Measurements from ENCODE around the gene IL34.

The IL34 gene

GRCh38 chr16:70703835-70704381, 57.5 kb downstream of the IL34 start:
- DNase-seq = no peak

DNA sequence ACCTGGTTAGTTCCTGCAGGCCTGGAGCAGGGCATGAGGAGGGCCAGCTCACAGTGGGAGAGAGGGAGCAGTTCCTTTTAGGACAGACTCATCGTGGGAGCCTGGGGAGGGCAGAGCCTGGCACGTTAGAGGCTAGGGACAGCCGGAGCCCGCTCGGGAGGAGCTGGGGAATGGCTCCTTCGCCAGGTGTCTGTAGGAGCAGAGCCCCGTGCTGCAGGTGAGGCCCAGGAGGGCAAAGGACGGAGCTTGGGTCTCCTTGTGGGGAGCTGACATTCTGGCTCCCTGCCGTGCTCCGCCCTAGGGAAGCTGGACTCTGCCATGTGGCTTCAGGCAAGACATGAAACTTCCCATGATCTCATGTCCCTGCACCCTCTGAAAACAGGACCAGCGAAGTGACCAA, 58.2 kb downstream of the IL34 start:
- DNase-seq = no peak

DNA sequence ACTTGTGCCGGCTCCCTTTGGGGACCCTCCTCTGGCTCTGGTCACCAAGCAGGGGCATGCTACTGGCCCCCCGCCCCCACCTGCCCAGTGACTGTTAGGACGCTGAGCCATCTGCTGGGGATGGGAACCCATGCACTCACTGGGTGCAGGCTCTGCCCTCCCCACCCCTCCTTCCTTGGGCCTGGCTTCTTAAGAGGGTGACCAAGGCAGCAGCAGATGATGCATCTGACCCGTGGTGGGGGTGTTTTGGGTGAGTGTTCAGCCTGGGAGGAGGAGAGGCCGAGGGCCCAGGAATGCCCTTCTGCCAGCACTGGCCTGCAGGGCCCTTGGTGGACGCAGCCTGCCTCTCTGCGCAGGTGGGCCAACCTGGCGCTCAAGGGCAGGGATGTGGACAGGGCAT, 58.7 kb downstream of the IL34 start:
- no peak for DNase-seq

DNA sequence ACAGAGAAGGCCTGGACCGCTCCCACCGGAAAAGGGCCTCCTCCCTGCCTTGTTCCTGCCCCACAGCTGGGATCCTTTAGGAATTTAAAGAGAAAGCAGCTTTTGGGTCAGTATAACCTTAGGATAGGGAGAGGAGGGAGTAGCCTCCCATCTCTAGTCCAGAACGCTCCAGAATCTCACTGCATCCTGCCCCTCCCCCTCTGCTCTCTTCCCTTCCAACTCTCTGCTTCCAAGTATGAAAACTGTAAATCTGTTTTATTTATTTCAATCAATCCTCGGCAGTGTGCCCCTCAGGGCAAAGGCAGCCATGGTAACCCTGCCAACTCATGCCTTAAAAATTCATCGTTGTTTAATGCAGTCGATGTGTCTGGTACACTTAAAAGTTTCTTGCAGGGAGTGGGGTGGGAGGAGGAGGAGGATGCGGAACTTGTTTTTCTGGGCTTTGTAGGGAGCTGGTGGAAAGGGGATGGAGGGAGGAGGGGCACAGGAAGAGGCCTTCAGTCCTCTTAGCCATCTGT, 60.6 kb downstream of the IL34 start:
- DNase-seq = no peak

DNA sequence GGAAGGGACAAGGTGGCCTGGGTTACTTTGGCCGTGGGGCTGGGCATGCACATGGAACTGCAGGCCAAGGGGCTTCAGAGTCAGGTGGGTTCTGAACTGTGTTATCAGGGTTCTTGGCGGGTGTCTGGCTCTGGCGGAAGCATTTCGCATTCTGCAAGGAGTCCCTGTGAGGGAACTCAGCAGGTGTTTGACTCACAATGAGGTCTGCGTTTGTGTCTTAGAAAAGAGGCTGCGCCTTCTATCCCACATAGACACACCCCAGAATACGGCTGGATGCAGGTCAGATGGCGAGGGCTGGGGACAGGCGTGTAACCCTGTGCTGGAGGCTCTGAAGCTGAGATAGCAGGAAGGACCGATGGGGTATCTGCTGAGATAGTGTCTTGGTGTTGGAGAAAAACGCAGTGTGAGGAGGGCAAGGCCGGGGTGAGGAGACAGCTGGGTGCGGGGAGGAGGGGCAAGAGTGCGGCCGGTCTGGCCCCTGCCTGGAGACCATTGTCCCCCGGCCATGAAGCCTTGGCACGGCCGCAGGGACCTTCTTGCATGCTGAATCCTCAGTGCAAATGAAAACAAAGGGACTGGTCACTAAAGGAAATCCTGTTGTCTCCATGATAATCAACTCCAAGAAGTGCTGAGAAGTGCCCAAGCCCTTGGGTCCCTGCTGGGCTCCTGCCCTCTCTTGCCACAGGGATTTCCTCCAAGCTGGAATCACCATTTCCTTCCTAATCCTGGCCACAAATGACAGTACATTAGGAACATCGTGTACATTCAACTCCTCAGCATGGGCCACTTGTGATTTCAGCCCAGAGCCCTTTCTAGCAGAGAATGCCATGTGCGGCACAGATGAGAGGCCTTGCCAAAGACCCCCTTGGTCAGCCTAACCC, 62.2 kb downstream of the IL34 start:
- no peak for DNase-seq

- DNase-seq = no peak
Measured at GRCh38 chr16:70709457-70709856, 63.1 kb downstream of the IL34 start.

GRCh38 chr16:70709942-70710341, 63.6 kb downstream of the IL34 start:
- DNase-seq = no peak
